A673 (cell line): ENCODE data around the gene INSRR.

Experiments
- CTCF ChIP-seq: fragments of 300-800, 200-600 bp; sonication (generic); conservative IDR thresholded peaks from 2 replicates; pipeline ENCODE4 v1.5.1; 2017; ENCODE audit warnings: low read depth, mild to moderate bottlenecking, antibody characterized with exemption, low read length, moderate library complexity, mixed read lengths
- EZH2 ChIP-seq: fragments of 200-600 bp; sonication (generic); IDR thresholded peaks from 2 replicates; pipeline ENCODE4 v1.6.1; 2017; ENCODE audit warnings: borderline replicate concordance, low read depth, mild to moderate bottlenecking, mixed read lengths, antibody characterized with exemption, low read length; ENCODE audit not compliant: poor library complexity, severe bottlenecking

GRCh38 chr1:156846643-156847042 is 12.3 kb downstream of the INSRR start:
- no peak for TF ChIP-seq CTCF
- no peak for TF ChIP-seq EZH2
